K562 (cell line): ENCODE measurements around the gene BCL3. TPM values are rescaled to one million over a fixed set of nuclear protein-coding genes. Genes with fewer than 3 reads are reported as not detected.

Experiments
- ARID4B ChIP-seq: sonication (generic); formaldehyde crosslinking; IDR thresholded peaks from 2 replicates; pipeline ENCODE4 v1.8.0; 2022; ENCODE audit warnings: mild to moderate bottlenecking, missing genetic modification reagents
- CREB5 ChIP-seq: fragments of 250-450 bp; sonication (Bioruptor Pico); IDR thresholded peaks from 2 replicates; pipeline ENCODE4 v1.5.0; 2020; ENCODE audit warnings: mild to moderate bottlenecking
- EP400 ChIP-seq: fragments of 450-650 bp; IDR thresholded peaks from 2 replicates; pipeline ENCODE4 v1.6.1; 2017; ENCODE audit warnings: antibody characterized with exemption, mild to moderate bottlenecking, moderate library complexity
- FOXK1 ChIP-seq: sonication (generic); formaldehyde crosslinking; IDR thresholded peaks from 2 replicates; pipeline ENCODE4 v1.8.0; 2022; ENCODE audit warnings: missing genetic modification reagents, mild to moderate bottlenecking, borderline replicate concordance
- FUS ChIP-seq: fragments of 200-400 bp; formaldehyde crosslinking; optimal IDR thresholded peaks from 2 replicates; pipeline ENCODE3; 2017; ENCODE audit warnings: low read depth, low read length
- HDAC2 ChIP-seq: fragments of 450-650 bp; IDR thresholded peaks from 2 replicates; pipeline ENCODE4 v1.6.1; 2016; ENCODE audit warnings: mild to moderate bottlenecking
- HNRNPK ChIP-seq: fragments of 200-400 bp; formaldehyde crosslinking; IDR thresholded peaks from one replicate; pipeline ENCODE4 v1.6.1; 2018; ENCODE audit warnings: mild to moderate bottlenecking, low read depth, low read length; ENCODE audit not compliant: poor library complexity, severe bottlenecking
- PCBP2 ChIP-seq: fragments of 200-400 bp; formaldehyde crosslinking; IDR thresholded peaks from 2 replicates; pipeline ENCODE4 v1.6.1; 2018; ENCODE audit warnings: low read length, low read depth, mild to moderate bottlenecking, moderate library complexity; ENCODE audit not compliant: poor library complexity, severe bottlenecking
- SPI1 ChIP-seq: IDR thresholded peaks from 2 replicates; pipeline ENCODE4 v1.6.1; 2011; ENCODE audit warnings: low read depth, low read length, control low read depth, borderline replicate concordance
- SREBF2 ChIP-seq: sonication (generic); formaldehyde crosslinking; IDR thresholded peaks from 2 replicates; pipeline ENCODE4 v1.4.0; 2020; ENCODE audit warnings: mild to moderate bottlenecking, missing genetic modification reagents
- ZBED1 ChIP-seq: IDR thresholded peaks from 2 replicates; pipeline ENCODE4 v1.6.1; 2014
- ZNF23 ChIP-seq: fragments of 250-450 bp; sonication (Bioruptor Pico); IDR thresholded peaks from 2 replicates; pipeline ENCODE4 v1.4.0; 2020; ENCODE audit warnings: mild to moderate bottlenecking
- ZNF311 ChIP-seq: fragments of 250-450 bp; sonication (Bioruptor Pico); IDR thresholded peaks from 2 replicates; pipeline ENCODE4 v1.4.0; 2020; ENCODE audit warnings: mild to moderate bottlenecking, moderate library complexity
- ZNF395 ChIP-seq: fragments of 200-800 bp; sonication (Bioruptor generic); IDR thresholded peaks from 2 replicates; pipeline ENCODE4 v1.6.1; 2017; ENCODE audit warnings: missing genetic modification characterization, missing compliant biosample characterization
- ZNF518B ChIP-seq: fragments of 250-450 bp; sonication (Bioruptor Pico); IDR thresholded peaks from 2 replicates; pipeline ENCODE4 v1.5.0; 2021; ENCODE audit warnings: mild to moderate bottlenecking, moderate library complexity
- ZNF561 ChIP-seq: fragments of 450-650 bp; formaldehyde crosslinking; conservative IDR thresholded peaks from 2 replicates; pipeline ENCODE4 v1.4.0; 2020; ENCODE audit warnings: mild to moderate bottlenecking, moderate library complexity
- polyA plus RNA-seq, 8 experiments: library from polyadenylated mRNA; depleted of rRNA in 4 of 8; stranded (reverse) in 5 of 8; unstranded in 3 of 8; fragments of >200 nt; fragmentation: Nextera tagmentation in 2 of 8; fragmentation: Illumina TruSeq in 1 of 8; extraction: Ambion mirVana in 2 of 8; extraction: Trizol in 1 of 8; gene quantifications; 2 replicates each; pipeline versions ENCODE4 v1.2.1 to v1.2.3, GENCODE V29; 2011 to 2014; ENCODE audit warnings: inconsistent platforms in 1 of 8, missing spikeins in 1 of 8
- total RNA-seq, 7 experiments: library from RNA; depleted of rRNA in 6 of 7; stranded (reverse); fragments of >200 nt in 6 of 7; fragmentation: Illumina TruSeq in 2 of 7; extraction: Trizol in 2 of 7; gene quantifications; 2 replicates each; pipeline versions ENCODE4 v1.2.1 to v1.2.3, GENCODE V29; 2011 to 2021; ENCODE audit warnings: low replicate concordance in 1 of 7

The BCL3 gene
- total and polyA plus RNA-seq, 9 of the 15 experiments (the other 6 are each of a cell fraction or from before 2014, with no cell fraction given) = 0.03 to 2.4 (median 0.50) TPM; not detected in 1

GRCh38 chr19:44770550-44771257 is 22.2 kb downstream of the BCL3 start (continued):
- TF ChIP-seq PCBP2 = no peak
- TF ChIP-seq CREB5 (CRISPR knock-in tag) = no peak
- no peak for TF ChIP-seq HNRNPK
- peak; percentile 40; the same call in 1 of the 2 replicates for TF ChIP-seq EP400
- TF ChIP-seq HDAC2 = 0 out of 2 replicates have a peak, but pooled peaks have one; percentile 15
- no peak for TF ChIP-seq ARID4B (CRISPR knock-in tag)
- no peak for TF ChIP-seq ZBED1
- no peak for TF ChIP-seq SPI1
- no peak for TF ChIP-seq ZNF395 (CRISPR knock-in tag)
- no peak for TF ChIP-seq ZNF561
- TF ChIP-seq ZNF311 = no peak
- TF ChIP-seq FUS = no peak
- no peak for TF ChIP-seq ZNF23 (CRISPR knock-in tag)
- no peak for TF ChIP-seq ZNF518B (CRISPR knock-in tag)
- TF ChIP-seq FOXK1 = no peak
- no peak for TF ChIP-seq SREBF2 (CRISPR knock-in tag)
